ENCODE data around the gene ABCC1.

The ABCC1 gene

DNA sequence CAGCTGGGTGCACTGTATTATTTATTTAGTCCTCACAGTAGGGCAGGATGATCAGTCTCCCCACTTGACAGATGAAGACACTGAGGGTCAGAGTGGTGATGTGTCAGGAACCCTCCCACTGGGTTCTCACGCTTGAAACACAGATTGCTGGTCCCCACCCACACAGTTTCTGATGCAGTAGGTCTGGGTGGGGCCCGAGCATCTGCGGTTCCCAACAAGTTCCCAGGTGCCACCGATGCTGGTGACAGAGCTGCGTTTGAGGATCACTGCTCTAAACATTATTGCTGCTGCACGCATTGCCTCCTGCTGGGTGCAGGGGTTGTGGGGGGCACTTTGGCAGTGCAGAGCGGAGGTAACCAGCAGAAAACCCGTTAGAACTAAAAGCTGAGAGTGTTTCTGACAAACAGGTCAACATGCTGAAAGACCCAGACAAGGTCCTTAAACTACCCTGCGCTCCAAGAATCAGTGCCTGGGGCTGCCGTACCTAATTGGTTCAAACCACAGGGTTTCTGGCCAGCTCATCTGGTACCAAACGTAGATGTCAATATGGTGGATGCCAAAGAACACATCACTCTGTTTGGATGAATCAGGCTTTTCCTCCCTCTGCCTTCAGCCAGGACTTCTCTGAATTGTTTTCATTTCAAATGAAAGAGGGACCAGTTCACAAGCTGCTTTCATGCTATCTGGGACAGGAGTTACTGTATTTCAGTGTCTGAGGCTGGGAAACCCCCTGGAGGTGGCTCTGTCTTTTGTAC, 76.0 kb downstream of the ABCC1 start:
- DNase-seq: peak; percentile 54 to 69

- DNase-seq: no peak
These were observed 78.4 kb downstream of the ABCC1 start for GRCh38 chr16:16027728-16028310.

- no peak for DNase-seq
These were observed 79.0 kb downstream of the ABCC1 start for GRCh38 chr16:16028311-16028999.

DNA sequence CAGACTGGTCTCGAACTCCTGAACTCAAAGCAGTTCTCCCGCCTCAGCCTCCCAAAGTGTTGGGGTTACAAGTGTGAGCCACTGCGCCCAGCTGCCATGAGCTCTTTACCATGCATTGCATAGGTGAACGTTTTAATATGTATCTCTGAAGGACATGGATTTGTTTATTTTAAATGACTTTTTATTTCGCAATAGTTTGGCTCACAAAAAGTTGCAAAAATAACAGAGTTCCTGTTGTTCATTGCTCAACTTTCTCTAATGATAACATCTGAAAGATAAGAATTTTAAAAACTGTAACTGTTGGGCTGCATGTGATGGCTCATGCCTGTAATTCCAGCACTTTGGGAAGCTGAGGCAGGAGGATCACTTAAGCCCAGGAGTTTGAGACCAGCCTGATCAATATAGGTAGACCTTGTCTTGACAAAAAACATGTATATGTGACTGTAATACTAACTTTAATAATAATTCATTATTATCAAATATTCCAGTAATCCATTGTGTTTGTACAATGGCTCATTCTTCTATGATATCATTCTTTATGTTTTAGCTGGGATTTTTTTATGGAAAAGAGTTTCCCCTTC, 80.1 kb downstream of the ABCC1 start:
- DNase-seq: no peak

- DNase-seq: no peak
These were observed 81.0 kb downstream of the ABCC1 start for GRCh38 chr16:16030449-16030848.

DNA sequence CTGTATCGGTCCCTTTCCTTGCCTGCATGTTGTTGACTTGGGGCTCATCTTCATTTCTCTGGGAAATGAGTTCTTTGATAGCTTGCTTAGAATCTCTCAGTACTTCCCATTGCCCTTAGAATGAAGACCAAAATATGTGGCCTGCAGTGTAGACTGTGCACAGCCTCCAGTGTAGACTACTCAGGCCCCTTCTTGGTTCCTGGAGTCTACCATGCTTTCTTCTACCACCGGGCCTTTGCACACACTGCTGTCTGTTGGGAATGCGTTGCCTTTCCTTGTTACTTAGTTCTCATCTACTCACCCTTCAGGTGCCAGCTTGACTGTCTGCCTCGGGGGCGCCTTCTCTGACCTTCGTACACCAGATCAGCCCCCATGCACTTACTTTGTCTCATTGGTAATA, 82.0 kb downstream of the ABCC1 start:
- DNase-seq: no peak

GRCh38 chr16:16032271-16032979, 83.0 kb downstream of the ABCC1 start:
- no peak for DNase-seq

GRCh38 chr16:16033208-16033717, 83.8 kb downstream of the ABCC1 start:
- no peak for DNase-seq

DNA sequence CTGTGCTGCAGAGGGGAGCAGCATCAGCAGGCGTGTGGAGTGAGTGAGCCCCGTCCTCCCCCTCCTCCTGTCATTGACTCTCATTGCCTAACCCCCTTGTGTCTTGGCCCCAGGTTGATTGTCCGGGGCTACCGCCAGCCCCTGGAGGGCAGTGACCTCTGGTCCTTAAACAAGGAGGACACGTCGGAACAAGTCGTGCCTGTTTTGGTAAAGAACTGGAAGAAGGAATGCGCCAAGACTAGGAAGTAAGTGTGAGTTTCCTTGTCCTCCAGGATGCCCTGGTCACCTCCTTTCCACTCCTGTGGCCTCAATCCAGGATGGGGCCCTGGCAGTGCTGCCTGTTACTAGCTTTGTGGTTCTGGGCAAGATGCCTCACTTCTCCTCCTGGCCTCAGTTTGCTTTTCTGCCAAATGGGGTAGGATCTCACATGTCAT, 87.0 kb downstream of the ABCC1 start:
- no peak for DNase-seq

- DNase-seq: no peak
These were observed 88.1 kb downstream of the ABCC1 start for GRCh38 chr16:16037521-16037920.

DNA sequence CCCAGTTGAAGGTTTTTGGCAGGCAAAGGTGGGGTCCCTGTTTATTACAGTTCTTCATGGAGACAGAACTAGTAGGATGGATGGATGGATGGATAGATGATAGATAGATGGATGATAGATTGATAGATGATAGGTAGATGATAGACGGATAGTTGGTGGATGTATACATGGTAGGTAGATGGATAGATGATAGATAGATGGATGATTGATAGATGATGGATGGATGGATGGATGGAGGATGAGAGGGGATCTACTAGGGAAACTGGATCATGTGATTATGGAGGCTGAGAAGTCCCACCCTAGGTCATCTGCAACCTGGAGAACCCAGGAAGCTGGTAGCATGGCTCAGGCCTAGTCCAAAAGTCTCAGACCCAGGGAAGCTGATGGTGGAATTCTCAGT, 88.6 kb downstream of the ABCC1 start:
- DNase-seq: no peak

DNA sequence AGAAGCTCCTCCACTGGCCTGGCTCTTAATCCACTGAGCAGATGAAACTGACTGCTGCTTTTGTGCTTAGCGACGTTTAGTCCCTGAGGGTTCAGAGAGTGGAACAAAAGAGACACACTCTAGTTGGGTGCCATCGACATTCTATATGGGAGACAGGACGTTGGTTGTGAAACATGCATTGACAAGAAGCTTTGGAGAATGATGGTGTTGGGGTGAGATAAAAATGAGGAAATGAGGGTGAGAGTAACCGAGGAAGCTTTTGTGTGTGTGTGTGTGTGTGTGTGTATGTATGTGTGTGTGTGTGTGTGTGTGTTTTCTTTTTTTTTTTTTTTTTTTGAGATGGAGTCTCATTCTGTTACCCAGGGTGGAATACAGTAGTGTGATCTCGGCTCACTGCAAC, 89.5 kb downstream of the ABCC1 start:
- no peak for DNase-seq

GRCh38 chr16:16041196-16041892, 91.9 kb downstream of the ABCC1 start:
- DNase-seq: no peak

- DNase-seq: no peak
These were observed 92.7 kb downstream of the ABCC1 start for GRCh38 chr16:16042076-16042475.

DNA sequence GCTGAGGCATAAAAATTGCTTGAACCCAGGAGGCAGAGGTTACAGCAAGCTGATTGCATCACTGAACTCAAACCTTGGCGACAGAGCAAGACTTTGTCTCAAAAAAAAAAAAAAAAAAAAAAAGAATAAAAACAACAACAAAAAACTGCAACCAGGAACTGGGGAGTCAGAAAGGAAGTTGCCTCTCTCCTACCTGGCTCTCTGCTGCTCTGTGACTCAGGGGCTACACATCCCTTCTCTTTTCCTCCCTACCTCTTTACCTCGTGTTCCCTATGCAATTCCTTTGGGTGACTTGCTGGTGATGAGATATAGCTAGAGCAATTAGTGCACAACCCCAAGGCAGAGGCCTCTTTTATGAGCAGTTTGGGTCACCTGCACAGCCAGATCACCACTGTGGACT, 95.9 kb downstream of the ABCC1 start:
- no peak for DNase-seq

DNA sequence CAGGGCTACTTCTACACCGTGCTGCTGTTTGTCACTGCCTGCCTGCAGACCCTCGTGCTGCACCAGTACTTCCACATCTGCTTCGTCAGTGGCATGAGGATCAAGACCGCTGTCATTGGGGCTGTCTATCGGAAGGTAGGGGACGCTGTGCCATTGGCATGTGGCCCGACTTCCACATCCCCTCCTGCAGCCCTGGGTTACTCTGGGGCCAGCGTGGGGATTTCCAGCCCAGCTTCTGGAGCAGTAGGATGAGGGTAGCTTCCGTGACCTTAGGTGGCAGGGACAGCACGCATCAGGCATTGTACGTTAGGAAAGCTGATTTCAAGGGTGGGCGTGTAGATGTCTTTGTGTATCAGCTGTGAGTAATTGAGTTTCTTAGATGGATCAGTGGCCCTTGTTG, 96.5 kb downstream of the ABCC1 start:
- no peak for DNase-seq

DNA sequence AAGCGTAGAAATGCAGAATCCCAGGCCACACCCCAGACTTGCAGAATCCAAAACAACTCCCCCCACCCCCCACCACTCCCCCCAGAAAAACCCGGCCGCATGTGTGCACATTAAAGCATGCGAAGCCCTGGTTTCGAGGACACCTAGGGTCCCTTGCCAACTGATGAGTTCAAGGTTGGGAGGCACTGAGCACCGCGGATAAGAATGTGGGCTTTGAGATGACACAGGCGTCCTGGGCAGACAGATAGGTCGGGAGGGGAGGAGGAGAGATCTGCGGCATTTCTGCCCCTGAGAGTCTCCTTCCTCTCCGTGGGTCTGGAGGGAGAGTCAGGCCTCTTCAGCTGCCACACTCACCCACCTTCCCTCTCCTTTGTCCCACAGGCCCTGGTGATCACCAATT, 98.3 kb downstream of the ABCC1 start:
- no peak for DNase-seq

DNA sequence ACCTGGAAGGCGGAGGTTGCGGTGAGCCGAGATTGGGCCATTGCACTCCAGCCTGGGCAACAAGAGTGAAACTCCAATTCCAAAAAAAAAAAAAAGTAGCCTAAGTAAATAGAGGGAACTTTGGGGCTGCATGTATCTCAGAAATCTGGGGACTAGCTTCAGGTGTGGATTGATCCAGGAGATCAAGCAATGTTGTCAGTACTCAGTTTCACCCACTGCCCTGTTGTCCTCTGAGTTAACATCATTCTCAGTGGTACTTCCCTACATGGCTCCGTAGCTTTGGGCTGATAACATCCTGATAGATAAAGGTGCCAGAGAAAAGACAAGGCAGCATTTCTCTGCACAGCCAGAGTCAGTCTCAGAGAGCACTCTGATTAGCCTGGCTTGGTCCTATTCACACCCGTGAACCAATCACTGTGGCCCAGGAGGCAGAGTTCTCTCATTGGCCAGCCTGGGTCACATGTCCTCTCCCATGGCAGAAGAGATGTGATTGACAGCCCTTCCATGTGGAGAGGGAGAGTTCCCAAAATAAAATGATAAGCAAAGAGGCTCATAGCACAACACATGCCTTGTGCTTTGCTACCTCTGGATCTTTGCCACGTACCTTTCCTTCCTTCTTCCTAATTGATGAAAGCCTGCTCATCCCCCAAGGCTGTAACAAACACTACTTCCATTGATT, 99.6 kb downstream of the ABCC1 start:
- DNase-seq: no peak

DNA sequence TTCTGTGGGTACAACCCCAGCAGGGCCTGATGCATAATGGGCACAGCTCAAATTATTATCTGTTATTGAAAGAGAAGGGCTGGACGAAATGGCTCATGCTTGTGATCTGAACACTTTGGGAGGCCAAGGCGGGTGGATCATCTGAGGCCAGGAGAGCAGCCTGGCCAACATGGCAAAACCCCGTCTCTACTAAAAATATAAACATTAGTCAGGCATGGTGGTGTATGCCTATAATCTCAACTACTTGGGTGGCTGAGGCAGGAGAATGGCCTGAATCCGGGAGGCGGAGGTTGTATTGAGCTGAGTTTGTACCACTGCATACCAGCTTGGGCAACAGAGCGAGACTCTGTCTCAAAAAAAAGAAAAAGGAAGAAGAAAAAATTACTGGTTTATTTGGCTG, 100.7 kb downstream of the ABCC1 start:
- no peak for DNase-seq

GRCh38 chr16:16051132-16051531, 101.7 kb downstream of the ABCC1 start:
- no peak for DNase-seq

GRCh38 chr16:16052916-16053315, 103.5 kb downstream of the ABCC1 start:
- DNase-seq: no peak

DNA sequence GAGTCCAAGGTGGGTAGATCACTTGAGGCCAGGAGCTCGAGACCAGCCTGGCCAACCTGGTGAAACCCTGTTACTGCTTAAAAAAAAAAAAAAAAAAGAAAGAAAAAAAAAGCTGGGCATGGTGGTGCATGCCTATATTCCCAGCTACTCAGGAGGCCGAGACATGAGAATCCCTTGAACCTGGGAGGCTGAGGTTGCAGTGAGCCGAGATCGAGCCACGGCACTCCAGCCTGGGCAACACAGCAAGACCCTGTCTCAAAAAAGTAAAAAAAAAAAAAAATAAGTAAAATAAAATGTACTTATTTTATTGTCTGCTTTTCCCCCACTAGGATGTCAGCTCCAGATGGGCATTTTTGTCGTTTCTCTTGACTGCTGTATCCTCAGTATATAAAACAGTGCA, 107.7 kb downstream of the ABCC1 start:
- DNase-seq: no peak
